ENCODE results near the gene NIPAL1. TPM values are rescaled to one million over a fixed set of nuclear protein-coding genes. Genes with fewer than 3 reads are reported as not detected.
"Not testable (repeated sequence)": the region's sequence is repeated elsewhere in the genome, so short reads cannot be mapped to it uniquely, and the experiment has no call there.

The NIPAL1 gene
- total RNA-seq, 4 donors from 2014 or later, result 30.2 to 37.5 (median 33.9) TPM

DNA sequence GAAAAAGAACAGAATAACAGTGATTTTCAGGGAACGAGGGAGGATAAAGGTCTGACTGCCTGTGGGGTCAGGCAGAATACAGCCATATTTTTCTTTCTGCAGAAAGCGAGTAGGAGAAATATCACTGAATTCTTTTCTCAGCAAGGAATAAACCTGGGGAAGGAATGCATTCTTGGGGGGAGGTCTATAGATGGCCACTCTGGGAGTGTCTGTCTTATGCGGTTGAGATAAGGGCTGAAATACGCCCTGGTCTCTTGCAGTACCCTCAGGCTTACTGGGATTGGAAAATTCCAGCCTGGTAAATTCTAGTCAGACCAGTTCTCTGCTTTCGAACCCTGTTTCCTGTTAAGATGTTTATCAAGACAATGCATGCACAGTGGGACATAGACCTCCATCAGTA is 26.4 kb upstream of the NIPAL1 start:
- intact Hi-C loops (cut with DNase I), result no loop called here
- H3K4me1 ChIP-seq, result peaks cover 0 to 3% (median 0%) of the 10 kb centered on the region in 3 donors
- no peak for DNase-seq
- H3K4me3 ChIP-seq, result no peak overlapping the region
- H3K27ac ChIP-seq, result no peak overlapping the region
- H3K36me3 ChIP-seq, result no peaks in the 10 kb centered on the region
- no peak for TF ChIP-seq POLR2A (IDR thresholded peaks at IDR 0.05)
- no peaks in the 10 kb centered on the region for H3K27me3 ChIP-seq
- 85 to 89% methylated on average over 5 of the region's 5 CpGs for WGBS, 2 donors
- peaks cover 0 to 29% (median 0%) of the 10 kb centered on the region in 3 donors for H3K9me3 ChIP-seq

DNA sequence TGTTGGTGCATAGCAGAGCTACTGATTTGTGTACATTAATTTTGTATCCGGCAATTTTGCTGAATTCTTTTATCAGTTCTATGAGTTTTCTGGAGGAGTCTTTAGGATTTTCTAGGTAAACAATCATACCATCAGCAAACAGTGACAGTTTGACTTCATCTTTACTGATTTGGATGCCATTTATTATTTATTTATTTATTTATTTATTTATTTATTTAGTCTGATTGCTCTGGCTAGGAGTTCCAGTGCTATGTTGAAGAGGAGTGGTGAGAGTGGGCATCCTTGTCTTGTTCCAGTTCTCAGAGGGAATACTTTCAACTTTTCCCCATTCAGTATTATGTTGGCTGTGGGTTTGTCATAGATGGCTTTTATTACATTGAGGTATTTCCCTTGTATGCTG is 24.1 kb upstream of the NIPAL1 start:
- 100% methylated on average over 1 of the region's 1 CpG for WGBS, 2 donors
- H3K4me3 ChIP-seq; DNase-seq; H3K36me3 ChIP-seq; H3K4me1 ChIP-seq; H3K27me3 ChIP-seq; H3K27ac ChIP-seq; intact Hi-C loops (cut with DNase I): not testable (repeated sequence)
- peaks cover 0 to 29% (median 3%) of the 10 kb centered on the region in 3 donors for H3K9me3 ChIP-seq

DNA sequence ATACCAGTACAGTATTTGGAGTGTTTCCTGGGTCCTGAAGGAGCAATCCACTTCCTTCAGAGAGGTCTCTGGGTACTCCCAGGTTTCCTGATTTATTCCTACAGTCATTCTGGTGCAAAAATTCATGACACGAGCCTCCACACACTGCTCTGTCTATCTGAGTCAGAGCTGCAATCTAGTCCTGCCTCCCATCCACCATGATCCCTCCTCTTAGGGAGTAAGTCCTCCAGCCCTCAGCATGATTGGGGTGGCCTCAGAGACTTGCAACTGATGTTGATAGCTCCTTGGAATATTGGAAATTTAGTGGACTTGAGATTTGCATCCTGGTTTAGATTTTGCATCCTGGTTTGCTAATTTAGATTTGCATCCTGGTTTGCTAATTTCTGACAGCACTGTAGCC is 20.6 kb upstream of the NIPAL1 start:
- 100% methylated on average over 1 of the region's 1 CpG; no CpG with 5 or more reads in 1 of the 2 donors for WGBS, 2 donors
- no peak overlapping the region for H3K27ac ChIP-seq
- H3K9me3 ChIP-seq, result peaks cover 0 to 32% (median 3%) of the 10 kb centered on the region in 3 donors
- no peak overlapping the region for H3K4me3 ChIP-seq
- DNase-seq, result no peak
- intact Hi-C loops (cut with DNase I), result no loop called here
- TF ChIP-seq, protein P1, sequence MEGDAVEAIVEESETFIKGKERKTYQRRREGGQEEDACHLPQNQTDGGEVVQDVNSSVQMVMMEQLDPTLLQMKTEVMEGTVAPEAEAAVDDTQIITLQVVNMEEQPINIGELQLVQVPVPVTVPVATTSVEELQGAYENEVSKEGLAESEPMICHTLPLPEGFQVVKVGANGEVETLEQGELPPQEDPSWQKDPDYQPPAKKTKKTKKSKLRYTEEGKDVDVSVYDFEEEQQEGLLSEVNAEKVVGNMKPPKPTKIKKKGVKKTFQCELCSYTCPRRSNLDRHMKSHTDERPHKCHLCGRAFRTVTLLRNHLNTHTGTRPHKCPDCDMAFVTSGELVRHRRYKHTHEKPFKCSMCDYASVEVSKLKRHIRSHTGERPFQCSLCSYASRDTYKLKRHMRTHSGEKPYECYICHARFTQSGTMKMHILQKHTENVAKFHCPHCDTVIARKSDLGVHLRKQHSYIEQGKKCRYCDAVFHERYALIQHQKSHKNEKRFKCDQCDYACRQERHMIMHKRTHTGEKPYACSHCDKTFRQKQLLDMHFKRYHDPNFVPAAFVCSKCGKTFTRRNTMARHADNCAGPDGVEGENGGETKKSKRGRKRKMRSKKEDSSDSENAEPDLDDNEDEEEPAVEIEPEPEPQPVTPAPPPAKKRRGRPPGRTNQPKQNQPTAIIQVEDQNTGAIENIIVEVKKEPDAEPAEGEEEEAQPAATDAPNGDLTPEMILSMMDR (IDR thresholded peaks at IDR 0.05), result no peak
- no peak for TF ChIP-seq POLR2A (IDR thresholded peaks at IDR 0.05)
- H3K36me3 ChIP-seq, result peaks cover 0 to 4% (median 0%) of the 10 kb centered on the region in 3 donors
- H3K4me1 ChIP-seq, result no peaks in the 10 kb centered on the region
- no peaks in the 10 kb centered on the region for H3K27me3 ChIP-seq

DNA sequence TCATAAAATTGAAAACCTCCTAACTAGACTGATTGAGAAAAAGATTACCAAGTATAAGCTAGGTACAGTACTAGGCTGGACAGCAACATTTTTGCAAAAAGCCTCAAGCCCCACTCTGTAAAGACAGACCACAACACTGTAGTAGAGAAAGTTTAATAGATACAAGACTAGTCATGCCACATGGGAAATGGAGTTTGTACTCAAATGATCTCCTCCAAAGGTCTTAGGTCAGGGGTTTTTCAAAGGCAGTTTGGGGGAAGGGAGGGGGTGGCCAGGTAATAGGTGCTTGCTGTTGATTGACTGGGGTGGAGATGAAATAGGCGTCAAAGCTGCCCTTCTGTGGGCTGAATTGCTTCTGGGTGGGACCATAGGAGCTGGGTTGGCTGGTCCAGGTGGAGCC is 14.3 kb upstream of the NIPAL1 start:
- no peaks in the 10 kb centered on the region for H3K4me1 ChIP-seq
- peaks cover 0 to 18% (median 0%) of the 10 kb centered on the region in 3 donors for H3K9me3 ChIP-seq
- WGBS, 2 donors, result 50 to 81% methylated on average over 1 of the region's 1 CpG
- intact Hi-C loops (cut with DNase I), result loop anchor here (10.0 kb wide), 1 partner anchor 83 kb away; no protein-coding TSS in a partner anchor
- H3K27ac ChIP-seq, result no peak overlapping the region
- DNase-seq, result no peak
- no peaks in the 10 kb centered on the region for H3K27me3 ChIP-seq
- no peak overlapping the region for H3K4me3 ChIP-seq
- H3K36me3 ChIP-seq, result peaks cover 0 to 4% (median 0%) of the 10 kb centered on the region in 3 donors
- TF ChIP-seq, protein P1 (IDR thresholded peaks at IDR 0.05), result no peak
- no peak for TF ChIP-seq POLR2A (IDR thresholded peaks at IDR 0.05)

DNA sequence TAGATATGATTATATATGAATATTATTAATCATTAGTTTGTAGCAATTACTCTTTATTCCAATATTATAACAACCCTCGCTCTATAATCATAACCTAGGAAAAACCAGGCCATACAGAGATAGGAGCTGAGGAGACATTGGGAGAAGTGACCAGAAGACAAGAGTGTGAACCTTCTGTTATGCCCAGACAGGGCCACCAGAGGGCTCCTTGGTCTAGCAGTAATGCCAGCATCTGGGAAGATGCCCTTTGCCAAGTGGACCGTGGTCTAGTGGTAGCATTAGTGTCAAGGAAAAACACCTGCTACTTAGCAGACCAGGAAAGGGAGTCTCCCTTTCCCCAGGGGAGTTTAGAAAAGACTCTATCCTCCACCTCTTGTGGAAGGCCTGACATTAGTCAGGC is 13.0 kb upstream of the NIPAL1 start:
- intact Hi-C loops (cut with DNase I), result loop anchor here (10.0 kb wide), 1 partner anchor 81 kb away; no protein-coding TSS in a partner anchor
- H3K27ac ChIP-seq, H3K4me1 ChIP-seq, H3K27me3 ChIP-seq, H3K4me3 ChIP-seq, DNase-seq, H3K36me3 ChIP-seq: not testable (repeated sequence)
- 44 to 67% methylated on average over 2 of the region's 2 CpGs for WGBS, 2 donors
- TF ChIP-seq, protein P1 (IDR thresholded peaks at IDR 0.05), result peak in 4 of 6 experiments; percentile 15 to 72 (median 46)
- peaks cover 0 to 19% (median 0%) of the 10 kb centered on the region in 3 donors for H3K9me3 ChIP-seq

DNA sequence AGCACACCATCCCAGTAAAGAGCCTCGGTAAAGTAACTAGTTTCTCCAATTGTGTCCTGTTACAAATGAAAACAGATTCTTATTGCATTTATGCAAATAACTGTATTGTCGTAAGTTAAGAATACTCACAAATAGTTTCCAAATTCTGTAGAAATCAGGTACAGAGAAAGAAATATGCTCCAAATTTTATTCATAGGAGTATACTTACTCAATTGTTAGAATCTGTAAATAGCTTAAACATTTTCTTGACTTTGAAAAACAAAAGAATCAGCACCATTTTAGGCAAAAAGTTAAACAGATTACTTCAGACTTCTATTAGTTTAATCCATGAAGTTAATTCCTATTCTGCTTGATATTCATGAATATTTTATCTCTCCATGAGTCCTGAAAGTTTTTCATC is 10.8 kb upstream of the NIPAL1 start:
- Histone ChIP-seq H3K4me1 (no peaks in the 10 kb centered on the region), H3K27ac (no peak overlapping the region), H3K36me3 (peaks cover 0 to 8% (median 0%) of the 10 kb centered on the region in 3 donors), H3K9me3 (peaks cover 0 to 8% (median 0%) of the 10 kb centered on the region in 3 donors), H3K27me3 (no peaks in the 10 kb centered on the region), H3K4me3 (no peak overlapping the region)
- WGBS, 2 donors, result 84 to 90% methylated on average over 2 of the region's 2 CpGs
- no peak for TF ChIP-seq POLR2A (IDR thresholded peaks at IDR 0.05)
- TF ChIP-seq, protein P1 (IDR thresholded peaks at IDR 0.05), result no peak
- DNase-seq, result no peak
- intact Hi-C loops (cut with DNase I), result loop anchor here (10.0 kb wide), 1 partner anchor 79 kb away; no protein-coding TSS in a partner anchor

All from esophagus squamous epithelium (tissue), 5 donors.